HUES64 (cell line): ENCODE results near the gene NDUFAF2.

Experiments
- H3K27ac ChIP-seq: 2 replicates; pipeline ENCODE4 v1.7.0; 2013; ENCODE audit warnings: low read depth, low read length, inconsistent platforms
- H3K27me3 ChIP-seq: 2 replicates; pipeline ENCODE4 v1.6.1; 2013; ENCODE audit warnings: mild to moderate bottlenecking, low read length; ENCODE audit not compliant: insufficient read depth
- H3K36me3 ChIP-seq: 2 replicates; pipeline ENCODE4 v1.6.1; 2013; ENCODE audit warnings: mild to moderate bottlenecking, low read length; ENCODE audit not compliant: insufficient read depth
- H3K4me1 ChIP-seq: 2 replicates; pipeline ENCODE4 v1.6.1; 2013; ENCODE audit warnings: mild to moderate bottlenecking, low read length, moderate library complexity; ENCODE audit not compliant: insufficient read depth
- H3K4me3 ChIP-seq: 2 replicates; pipeline ENCODE4 v1.5.1; 2013; ENCODE audit warnings: mild to moderate bottlenecking, low read length, moderate library complexity
- H3K9ac ChIP-seq: 2 replicates; pipeline ENCODE4 v1.6.1; 2013; ENCODE audit warnings: mild to moderate bottlenecking, low read depth, low read length
- H3K9me3 ChIP-seq: 2 replicates; pipeline ENCODE4 v1.6.1; 2013; ENCODE audit warnings: low read depth, low read length; ENCODE audit not compliant: insufficient read depth
- WGBS: fragments of 150-250, 120-280 bp; methylation state at CpG from one replicate; pipeline ENCODE4 v1.1.7; 2013; ENCODE audit warnings: missing lambda C conversion rate; 5-methylcytosine and 5-hydroxymethylcytosine counted together

NDUFAF2 gene

DNA sequence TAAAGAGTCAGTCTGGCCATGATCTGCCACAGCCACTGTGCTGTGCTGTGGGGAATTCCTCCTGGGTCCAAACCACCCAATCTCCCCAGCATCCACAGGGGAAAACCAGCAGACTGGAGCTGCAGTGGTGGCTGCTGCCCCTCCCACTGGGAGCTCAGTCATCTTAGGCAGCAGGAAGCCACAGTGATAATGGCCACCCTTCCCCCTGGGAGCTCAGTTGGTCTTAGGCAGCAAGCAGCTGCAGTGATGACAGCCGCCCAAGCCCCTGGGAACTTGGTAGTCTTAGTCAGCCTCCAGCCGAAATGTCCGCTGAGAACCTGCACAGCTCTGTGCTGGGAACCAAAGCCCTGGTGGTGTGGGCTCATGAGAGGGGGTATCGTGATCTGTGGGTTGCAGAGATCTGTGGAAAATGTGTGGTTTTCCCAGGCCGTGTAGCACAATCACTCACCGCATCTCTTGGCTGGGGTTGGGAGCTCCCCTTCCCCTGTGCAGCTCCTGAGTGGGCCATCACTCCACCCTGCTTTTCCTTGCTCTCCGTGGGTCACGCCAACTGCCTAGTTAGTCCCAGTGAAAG, 255.7 kb downstream of the NDUFAF2 start:
- no peaks in the 10 kb centered on the region for H3K4me1 ChIP-seq
- H3K9me3 ChIP-seq: peaks cover 5% of the 10 kb centered on the region; the same call in 1 of the 2 replicates
- H3K27me3 ChIP-seq: no peaks in the 10 kb centered on the region
- H3K36me3 ChIP-seq: no peaks in the 10 kb centered on the region
- WGBS: 86% methylated on average over 8 of the region's 8 CpGs
- no peak overlapping the region for H3K27ac ChIP-seq
- H3K4me3 ChIP-seq: no peak overlapping the region
- no peak overlapping the region for H3K9ac ChIP-seq

DNA sequence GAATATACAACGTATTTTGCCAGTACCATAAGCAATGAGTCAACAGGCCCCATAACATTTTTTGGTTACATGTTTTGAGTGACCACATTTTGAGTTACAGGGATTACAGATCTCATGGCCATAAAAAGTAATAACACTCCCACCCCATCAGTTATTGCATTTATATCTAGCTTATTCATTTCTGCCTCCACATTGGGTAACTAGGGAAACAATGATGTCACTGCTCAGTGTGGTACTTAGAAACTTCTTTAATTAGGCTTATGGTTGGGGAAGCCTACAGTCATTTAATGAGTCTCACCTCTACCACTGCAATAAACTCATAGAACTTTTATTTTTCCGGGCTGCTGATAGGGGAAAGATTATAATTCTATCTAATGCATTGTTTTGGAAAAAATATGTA, 257.2 kb downstream of the NDUFAF2 start:
- Histone ChIP-seq H3K4me1 (no peaks in the 10 kb centered on the region), H3K27ac (no peak overlapping the region), H3K27me3 (no peaks in the 10 kb centered on the region), H3K9me3 (peaks cover 5% of the 10 kb centered on the region), H3K4me3 (no peak overlapping the region), H3K9ac (no peak overlapping the region), H3K36me3 (no peaks in the 10 kb centered on the region)
- 88% methylated on average over 1 of the region's 2 CpGs for WGBS
